WTC11 (cell line): ENCODE measurements around the gene SLC25A22.

Experiments
- FOXK1 ChIP-seq: sonication (generic); formaldehyde crosslinking; IDR thresholded peaks from 2 replicates; pipeline ENCODE4 v1.8.0; 2022; ENCODE audit warnings: mild to moderate bottlenecking, moderate library complexity, missing genetic modification reagents
- NFE2L1 ChIP-seq: sonication (generic); formaldehyde crosslinking; IDR thresholded peaks from 2 replicates; pipeline ENCODE4 v1.8.1; 2023; ENCODE audit warnings: missing genetic modification reagents
- SMAD3 ChIP-seq: sonication (generic); formaldehyde crosslinking; IDR thresholded peaks from 2 replicates; pipeline ENCODE4 v1.8.0; 2022; ENCODE audit warnings: missing genetic modification reagents, mild to moderate bottlenecking, borderline replicate concordance
- SP1 ChIP-seq: sonication (generic); formaldehyde crosslinking; conservative IDR thresholded peaks from 2 replicates; pipeline ENCODE4 v1.8.1; 2022; ENCODE audit warnings: missing genetic modification reagents
- ZNF423 ChIP-seq: fragments of 250-450 bp; sonication (Bioruptor Pico); IDR thresholded peaks from 2 replicates; pipeline ENCODE4 v2.1.2; 2022; ENCODE audit warnings: mild to moderate bottlenecking, moderate library complexity
- TF ChIP-seq, protein P1 (sequence below): fragments of 200-600 bp; IDR thresholded peaks from 2 replicates; pipeline ENCODE4 v1.8.0; 2022; ENCODE audit warnings: antibody characterized with exemption
- TF ChIP-seq, protein P2 (sequence below): sonication (generic); formaldehyde crosslinking; IDR thresholded peaks from 2 replicates; pipeline ENCODE4 v1.8.0; 2022; ENCODE audit warnings: mild to moderate bottlenecking, missing genetic modification reagents
- TF ChIP-seq, protein P3 (sequence below): sonication (generic); formaldehyde crosslinking; IDR thresholded peaks from 2 replicates; pipeline ENCODE4 v1.8.0; 2022; ENCODE audit warnings: mild to moderate bottlenecking, missing genetic modification reagents
- TF ChIP-seq, protein P4 (sequence below): sonication (generic); formaldehyde crosslinking; IDR thresholded peaks from 2 replicates; pipeline ENCODE4 v1.8.1; 2022; ENCODE audit warnings: low read depth, missing genetic modification reagents, borderline replicate concordance
- TF ChIP-seq, protein P5 (sequence below): sonication (generic); formaldehyde crosslinking; IDR thresholded peaks from 2 replicates; pipeline ENCODE4 v1.8.1; 2022; ENCODE audit warnings: low read depth, mild to moderate bottlenecking, moderate library complexity, missing genetic modification reagents, borderline replicate concordance
- TF ChIP-seq, protein P6 (sequence below): sonication (generic); formaldehyde crosslinking; IDR thresholded peaks from 2 replicates; pipeline ENCODE4 v1.8.0; 2022; ENCODE audit warnings: mild to moderate bottlenecking, missing genetic modification reagents

DNA sequence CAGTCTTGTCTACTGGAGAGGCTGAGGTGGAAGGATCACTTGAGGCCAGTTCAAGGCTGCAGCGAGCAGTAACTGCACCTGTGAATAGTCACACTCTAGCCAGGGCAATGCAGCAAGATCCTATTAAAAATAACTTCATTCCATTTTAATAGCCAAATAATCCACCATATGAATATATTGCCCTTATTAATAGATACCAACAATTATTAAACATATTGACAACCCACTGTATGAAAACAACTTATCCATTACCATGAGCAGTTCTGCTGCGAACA is 31.2 kb downstream of the SLC25A22 start:
- TF ChIP-seq, protein P1, sequence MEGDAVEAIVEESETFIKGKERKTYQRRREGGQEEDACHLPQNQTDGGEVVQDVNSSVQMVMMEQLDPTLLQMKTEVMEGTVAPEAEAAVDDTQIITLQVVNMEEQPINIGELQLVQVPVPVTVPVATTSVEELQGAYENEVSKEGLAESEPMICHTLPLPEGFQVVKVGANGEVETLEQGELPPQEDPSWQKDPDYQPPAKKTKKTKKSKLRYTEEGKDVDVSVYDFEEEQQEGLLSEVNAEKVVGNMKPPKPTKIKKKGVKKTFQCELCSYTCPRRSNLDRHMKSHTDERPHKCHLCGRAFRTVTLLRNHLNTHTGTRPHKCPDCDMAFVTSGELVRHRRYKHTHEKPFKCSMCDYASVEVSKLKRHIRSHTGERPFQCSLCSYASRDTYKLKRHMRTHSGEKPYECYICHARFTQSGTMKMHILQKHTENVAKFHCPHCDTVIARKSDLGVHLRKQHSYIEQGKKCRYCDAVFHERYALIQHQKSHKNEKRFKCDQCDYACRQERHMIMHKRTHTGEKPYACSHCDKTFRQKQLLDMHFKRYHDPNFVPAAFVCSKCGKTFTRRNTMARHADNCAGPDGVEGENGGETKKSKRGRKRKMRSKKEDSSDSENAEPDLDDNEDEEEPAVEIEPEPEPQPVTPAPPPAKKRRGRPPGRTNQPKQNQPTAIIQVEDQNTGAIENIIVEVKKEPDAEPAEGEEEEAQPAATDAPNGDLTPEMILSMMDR: no peak
- TF ChIP-seq SP1 (CRISPR knock-in tag): no peak
- TF ChIP-seq, protein P2, sequence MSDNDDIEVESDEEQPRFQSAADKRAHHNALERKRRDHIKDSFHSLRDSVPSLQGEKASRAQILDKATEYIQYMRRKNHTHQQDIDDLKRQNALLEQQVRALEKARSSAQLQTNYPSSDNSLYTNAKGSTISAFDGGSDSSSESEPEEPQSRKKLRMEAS (CRISPR knock-in tag): no peak
- TF ChIP-seq, protein P3, sequence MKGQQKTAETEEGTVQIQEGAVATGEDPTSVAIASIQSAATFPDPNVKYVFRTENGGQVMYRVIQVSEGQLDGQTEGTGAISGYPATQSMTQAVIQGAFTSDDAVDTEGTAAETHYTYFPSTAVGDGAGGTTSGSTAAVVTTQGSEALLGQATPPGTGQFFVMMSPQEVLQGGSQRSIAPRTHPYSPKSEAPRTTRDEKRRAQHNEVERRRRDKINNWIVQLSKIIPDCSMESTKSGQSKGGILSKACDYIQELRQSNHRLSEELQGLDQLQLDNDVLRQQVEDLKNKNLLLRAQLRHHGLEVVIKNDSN (CRISPR knock-in tag): no peak
- TF ChIP-seq ZNF423 (CRISPR knock-in tag): no peak
- TF ChIP-seq, protein P4, sequence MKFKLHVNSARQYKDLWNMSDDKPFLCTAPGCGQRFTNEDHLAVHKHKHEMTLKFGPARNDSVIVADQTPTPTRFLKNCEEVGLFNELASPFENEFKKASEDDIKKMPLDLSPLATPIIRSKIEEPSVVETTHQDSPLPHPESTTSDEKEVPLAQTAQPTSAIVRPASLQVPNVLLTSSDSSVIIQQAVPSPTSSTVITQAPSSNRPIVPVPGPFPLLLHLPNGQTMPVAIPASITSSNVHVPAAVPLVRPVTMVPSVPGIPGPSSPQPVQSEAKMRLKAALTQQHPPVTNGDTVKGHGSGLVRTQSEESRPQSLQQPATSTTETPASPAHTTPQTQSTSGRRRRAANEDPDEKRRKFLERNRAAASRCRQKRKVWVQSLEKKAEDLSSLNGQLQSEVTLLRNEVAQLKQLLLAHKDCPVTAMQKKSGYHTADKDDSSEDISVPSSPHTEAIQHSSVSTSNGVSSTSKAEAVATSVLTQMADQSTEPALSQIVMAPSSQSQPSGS (CRISPR knock-in tag): no peak
- no peak for TF ChIP-seq NFE2L1 (CRISPR knock-in tag)
- TF ChIP-seq, protein P5, sequence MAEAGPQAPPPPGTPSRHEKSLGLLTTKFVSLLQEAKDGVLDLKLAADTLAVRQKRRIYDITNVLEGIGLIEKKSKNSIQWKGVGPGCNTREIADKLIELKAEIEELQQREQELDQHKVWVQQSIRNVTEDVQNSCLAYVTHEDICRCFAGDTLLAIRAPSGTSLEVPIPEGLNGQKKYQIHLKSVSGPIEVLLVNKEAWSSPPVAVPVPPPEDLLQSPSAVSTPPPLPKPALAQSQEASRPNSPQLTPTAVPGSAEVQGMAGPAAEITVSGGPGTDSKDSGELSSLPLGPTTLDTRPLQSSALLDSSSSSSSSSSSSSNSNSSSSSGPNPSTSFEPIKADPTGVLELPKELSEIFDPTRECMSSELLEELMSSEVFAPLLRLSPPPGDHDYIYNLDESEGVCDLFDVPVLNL: no peak
- TF ChIP-seq SMAD3 (CRISPR knock-in tag): no peak
- no peak for TF ChIP-seq FOXK1 (CRISPR knock-in tag)
- TF ChIP-seq, protein P6, sequence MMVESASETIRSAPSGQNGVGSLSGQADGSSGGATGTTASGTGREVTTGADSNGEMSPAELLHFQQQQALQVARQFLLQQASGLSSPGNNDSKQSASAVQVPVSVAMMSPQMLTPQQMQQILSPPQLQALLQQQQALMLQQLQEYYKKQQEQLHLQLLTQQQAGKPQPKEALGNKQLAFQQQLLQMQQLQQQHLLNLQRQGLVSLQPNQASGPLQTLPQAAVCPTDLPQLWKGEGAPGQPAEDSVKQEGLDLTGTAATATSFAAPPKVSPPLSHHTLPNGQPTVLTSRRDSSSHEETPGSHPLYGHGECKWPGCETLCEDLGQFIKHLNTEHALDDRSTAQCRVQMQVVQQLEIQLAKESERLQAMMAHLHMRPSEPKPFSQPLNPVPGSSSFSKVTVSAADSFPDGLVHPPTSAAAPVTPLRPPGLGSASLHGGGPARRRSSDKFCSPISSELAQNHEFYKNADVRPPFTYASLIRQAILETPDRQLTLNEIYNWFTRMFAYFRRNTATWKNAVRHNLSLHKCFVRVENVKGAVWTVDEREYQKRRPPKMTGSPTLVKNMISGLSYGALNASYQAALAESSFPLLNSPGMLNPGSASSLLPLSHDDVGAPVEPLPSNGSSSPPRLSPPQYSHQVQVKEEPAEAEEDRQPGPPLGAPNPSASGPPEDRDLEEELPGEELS (CRISPR knock-in tag): no peak
